T1000 (cell line): ENCODE results near the gene UNC79.
"Not testable (repeated sequence)": the region's sequence is repeated elsewhere in the genome, so short reads cannot be mapped to it uniquely, and the experiment has no call there.

ENCODE experiments used
- DNase-seq: peaks from one replicate; lab custom pipeline; 2025; ENCODE audit warnings: mixed read lengths; lab: John Stamatoyannopoulos, UW

Gene UNC79

DNA sequence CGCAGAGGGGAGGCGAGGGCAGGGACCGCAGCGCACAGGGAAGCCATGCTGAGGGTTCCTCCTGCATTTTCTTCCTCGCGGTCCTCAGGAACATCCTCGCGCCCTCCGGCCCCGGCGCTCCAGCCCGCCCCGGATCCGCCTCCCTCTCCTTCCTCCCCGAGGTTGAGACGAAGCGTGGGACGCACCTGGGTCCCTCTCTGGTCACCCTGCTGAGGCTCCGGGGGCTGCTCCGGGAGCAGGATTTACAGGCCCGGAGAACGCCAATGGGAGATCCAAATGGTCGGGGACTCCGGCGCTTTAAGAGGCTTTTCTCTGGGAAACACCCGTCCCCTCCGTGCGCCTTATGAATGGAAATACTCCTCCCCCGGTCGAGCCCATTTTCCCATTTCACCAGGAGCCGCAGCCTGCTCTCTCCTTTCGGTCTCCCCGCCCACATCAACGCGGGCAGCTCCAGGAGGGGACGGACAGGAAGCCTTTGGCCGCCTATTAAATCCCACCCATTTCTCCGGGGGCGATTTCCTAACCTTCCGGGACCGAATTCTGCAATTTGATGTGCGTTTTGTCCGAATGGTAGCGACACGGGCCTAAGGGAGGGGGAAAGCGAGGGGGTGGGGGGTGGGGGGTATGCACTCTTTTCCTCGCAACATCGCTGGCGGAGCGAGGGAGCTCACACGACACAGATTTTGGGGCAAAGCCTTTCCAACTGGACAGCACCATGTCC lies at the start of gene UNC79:
Gene UNC79, plus strand, starts transcription at position 625 of the 721 bp plus-strand sequence. Its CDS starts 91 bp downstream, at position 716.
- DNase-seq = no peak

DNA sequence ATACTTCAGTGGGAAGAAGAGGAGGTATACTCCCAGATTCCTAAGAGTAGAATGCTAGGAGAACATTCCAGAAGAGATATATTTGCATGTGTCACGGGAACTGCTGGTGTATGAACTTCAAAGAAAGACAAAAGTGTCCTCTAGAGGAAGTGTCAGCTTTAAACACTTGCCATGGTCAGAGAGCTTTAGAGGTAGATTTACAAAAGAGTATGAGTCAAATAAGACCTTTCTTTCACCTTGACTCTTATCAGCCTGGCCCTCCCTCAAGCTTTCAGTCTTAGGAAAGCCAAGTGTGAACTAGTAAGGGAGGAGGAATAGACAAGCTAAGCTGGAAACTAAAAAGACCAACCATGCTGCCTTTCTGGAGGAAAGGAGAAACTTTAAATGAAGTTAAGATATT lies 49.1 kb upstream of the UNC79 start:
- DNase-seq = no peak

DNA sequence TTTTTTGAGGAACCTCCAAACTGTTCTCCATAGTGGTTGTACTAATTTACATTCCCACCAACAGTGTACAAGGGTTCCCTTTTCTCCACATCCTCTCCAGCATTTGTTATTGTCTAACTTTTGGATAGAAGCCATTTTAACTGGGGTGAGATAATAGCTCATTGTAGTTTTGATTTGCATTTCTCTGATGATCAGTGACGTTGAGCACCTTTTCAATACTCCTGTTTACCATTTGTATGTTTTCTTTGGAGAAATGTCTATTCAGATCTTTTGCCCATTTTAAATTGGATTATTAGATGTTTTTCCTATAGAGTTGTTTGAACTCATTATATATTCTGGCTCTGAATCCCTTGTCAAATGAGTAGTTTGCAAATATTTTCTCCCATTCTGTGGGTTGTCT lies 46.5 kb upstream of the UNC79 start:
- DNase-seq = not testable (repeated sequence)

DNA sequence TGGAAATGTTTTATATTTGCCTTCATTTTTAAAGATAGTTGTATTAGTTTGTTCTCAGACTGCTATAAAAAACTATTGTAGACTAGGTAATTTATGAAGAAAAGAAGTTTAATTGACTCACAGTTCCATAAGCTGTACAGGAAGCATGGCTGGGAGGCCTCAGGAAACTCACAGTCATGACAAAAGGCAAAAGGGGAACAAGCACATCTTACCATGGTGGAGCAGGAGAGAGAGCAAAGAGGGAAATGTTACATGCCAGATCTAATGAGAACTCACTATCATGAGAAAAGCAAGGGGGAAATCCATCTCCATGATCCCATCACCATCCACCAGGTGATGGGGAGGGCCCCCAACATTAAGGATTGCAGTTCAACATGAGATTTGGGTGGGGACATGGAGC lies 35.5 kb upstream of the UNC79 start:
- no peak for DNase-seq

DNA sequence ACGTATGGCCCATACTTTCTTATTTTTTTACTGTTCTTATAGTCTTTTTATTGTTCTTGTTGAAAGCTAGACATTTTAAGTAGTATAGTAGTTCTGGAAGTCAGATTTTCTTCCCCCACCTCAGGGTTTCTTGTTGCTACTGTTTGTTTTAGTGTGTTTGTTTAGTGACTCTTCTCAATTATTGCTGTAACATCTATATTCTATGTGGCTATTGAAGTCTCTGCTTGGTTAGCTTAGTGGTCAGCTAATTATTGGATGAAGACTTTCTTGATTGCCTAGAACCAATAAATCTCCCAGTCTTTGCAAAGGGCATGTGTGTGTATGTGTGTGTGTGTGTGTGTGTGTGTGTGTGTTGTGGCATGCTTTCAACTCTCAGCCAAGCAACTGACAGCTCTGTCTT lies 34.3 kb upstream of the UNC79 start:
- DNase-seq = no peak

DNA sequence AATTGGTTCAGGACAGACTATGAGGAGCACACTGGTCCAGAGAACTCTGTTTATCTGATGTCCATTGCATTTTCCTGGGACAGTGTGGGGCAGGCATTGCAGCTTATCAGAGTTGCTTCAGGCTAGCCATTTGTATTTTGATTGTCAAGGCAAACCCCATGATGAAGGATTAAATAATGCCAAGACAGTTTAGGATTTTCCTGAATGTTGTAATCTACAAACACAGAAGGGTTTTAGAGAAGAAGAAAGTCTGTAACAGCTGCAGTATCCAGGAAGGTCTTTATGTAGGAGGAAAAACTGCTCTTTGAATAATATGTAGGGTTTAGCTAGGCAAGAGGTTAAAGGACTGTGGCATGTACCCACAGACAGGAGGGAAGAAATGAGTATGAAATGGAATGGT lies 32.2 kb upstream of the UNC79 start:
- DNase-seq = no peak

DNA sequence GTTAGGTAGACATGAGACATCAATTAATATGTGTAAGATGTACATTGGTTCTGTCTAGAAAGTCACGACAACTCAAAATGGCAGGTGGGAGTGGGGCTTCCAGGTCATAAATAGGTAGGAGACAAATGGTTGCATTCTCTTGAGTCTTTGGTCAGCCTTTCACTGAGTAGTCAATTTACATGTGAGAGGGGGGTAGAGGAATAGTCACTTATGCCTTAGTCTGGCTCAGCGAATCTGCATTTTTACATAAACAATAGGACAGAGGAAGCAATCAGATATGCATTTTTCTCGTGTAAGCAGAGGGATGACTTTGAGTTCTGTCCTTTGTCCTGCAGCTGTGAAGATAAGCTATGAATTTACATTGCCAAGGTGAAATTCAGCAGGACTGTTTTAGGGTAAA lies 27.8 kb upstream of the UNC79 start:
- no peak for DNase-seq

DNA sequence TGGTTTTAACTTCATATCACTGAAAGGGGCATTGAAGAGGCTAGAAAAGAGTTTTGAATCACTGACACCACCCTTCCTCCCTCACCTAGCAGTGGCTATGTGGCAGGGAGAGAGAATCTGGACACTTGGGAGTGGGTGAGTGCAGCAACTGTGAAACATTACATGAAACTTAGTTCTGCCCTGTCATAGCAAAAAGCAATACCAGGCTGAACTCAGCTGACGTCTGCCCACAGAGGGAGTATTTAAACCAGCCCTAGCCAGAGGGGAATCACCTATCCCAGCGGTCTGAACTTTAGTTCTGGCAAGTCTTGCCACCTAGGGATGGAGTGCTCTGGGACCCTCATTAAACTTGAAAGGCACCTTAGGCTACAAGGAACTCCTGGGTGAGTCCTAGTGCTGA lies 20.7 kb upstream of the UNC79 start:
- no peak for DNase-seq

DNA sequence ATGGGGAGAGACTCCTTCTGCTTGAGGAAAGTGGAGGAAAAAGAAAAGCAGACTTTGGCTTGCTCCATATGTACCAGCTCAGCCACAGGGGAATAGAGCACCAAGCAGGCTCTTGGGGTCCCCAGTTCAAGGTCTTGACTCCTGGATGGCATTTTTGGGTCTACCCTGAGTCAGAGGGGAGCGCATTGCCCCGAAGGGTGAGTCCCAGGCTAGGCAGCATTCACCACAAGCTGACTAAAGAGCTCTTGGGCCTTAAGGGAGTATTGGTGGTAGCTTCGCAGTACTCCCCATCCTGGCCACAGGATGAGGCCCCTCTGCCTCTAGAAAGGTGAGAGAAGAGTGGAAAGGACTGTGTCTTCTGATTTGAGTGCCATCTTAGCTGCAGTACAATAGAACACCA lies 19.8 kb upstream of the UNC79 start:
- DNase-seq = no peak

DNA sequence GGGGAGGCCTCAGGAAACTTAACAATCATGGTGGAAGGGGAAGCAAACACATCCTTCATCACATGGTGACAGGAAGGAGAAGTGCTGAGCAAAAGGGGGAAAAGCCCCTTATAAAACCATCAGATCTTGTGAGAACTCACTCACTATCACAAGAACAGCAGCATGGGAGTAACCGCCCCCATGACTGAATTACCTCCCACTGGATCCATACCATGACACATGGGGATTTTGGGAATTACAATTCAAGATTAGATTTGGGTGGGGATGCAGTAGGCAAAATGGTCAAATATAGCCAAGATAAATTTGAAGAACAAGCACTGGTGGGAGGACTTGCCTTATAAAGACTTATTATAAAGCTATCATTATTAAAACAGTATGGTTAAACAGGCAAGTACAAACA lies 5.6 kb upstream of the UNC79 start:
- DNase-seq = not testable (repeated sequence)

DNA sequence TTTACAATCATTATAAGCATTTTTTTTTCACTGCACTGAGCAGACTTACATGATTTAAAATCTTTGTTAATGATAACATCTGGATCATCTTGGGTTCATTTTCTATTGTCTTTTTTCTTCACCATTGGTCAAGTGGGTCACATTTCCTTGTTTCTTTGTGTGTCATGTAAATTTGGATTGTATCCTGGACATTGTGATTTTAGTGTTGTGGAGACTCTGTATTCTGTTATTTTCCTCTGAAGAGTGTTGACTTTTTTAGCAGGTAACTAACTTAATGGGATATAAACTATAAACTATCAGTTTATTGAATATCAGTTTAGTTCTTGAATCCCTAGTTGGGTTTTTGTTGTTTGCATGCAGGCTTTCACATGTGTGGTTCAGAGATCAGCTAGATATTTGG lies 4.0 kb upstream of the UNC79 start:
- no peak for DNase-seq

DNA sequence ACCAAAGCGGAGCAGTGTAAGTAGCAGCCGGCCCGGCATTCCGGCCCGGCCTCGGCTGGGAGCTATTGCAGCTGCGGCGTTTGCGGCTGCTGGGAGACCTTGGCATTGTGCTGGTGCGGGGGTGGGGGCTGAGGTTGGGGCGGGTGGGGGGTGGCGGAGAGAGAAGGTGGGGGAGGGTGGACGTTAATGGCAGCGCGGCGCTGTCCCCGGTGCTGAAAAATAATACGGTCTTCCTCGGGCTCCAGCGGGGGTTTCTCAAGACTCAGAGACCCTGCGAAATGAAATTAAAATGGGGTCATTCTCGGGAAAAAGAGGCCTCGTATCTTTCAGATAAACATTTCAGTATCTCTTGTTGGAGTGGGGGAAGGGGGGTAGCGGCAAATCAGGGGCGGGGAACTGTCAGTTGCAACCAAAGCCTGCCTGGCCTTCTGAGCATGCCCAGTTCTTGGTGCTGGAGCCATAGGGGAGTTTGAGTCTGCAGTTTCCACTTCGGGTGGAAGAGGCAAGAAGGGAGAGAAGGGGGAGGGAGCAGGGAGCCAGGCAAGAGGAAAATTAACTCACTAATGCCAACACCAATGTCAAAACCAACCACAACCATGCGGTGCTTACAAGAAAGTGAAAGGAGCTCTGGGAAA lies 414 bp downstream of the UNC79 start:
- no peak for DNase-seq

DNA sequence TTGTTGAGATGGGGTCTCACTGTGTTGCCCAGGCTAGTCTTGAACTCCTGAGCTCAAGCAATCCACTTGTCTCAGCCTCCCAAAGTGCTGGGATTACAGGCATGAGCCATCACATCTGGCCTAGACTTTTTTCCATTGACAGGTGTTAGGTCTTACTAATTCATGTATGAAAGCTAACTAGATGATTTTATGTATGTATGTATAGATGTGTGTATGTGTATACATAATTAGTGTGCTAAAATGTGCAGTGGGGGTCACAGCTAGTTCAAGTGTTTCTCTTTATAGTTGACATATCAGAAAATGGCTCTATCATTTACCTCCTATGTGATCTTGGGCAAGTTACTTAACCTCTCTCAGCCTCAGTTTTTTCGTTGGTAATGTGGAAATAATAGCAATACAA lies 23.5 kb downstream of the UNC79 start:
- no peak for DNase-seq

DNA sequence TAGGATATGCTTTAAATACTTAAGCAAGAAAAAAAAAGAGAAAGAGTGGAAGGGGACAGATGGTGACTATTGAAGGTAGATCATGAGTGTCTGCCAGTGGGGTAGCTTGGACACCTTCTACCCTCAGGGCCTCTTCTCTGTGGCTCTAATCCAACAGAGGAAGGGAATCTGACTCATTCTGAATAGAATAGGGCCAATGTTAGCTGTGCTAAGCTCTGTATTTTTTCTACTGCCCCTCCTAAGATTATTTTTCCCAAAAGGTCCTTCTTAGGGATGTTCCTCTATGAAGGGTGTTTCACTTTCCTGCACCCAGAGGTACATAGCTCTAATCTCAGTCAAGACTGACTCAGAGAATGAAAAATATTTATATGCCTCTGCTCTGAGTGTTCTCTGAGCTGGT lies 25.6 kb downstream of the UNC79 start:
- no peak for DNase-seq

DNA sequence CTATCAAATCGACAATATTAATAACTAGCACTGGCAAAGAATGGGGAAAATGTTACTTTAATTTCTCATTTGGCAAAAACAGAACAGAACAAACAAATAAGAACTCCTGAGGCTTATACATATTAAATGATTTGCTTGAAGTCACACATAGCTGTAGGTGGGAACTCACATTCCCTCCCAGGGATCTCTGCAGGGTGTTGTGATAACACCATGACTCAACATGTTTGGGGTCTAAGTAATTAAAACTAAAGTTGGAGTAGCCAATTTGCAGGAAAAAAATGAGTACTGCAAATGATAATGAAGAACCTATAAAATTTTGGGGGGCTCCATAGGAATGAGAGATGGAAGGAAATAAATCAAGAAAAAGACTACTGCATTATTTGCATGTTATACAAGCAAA lies 27.5 kb downstream of the UNC79 start:
- DNase-seq = no peak

DNA sequence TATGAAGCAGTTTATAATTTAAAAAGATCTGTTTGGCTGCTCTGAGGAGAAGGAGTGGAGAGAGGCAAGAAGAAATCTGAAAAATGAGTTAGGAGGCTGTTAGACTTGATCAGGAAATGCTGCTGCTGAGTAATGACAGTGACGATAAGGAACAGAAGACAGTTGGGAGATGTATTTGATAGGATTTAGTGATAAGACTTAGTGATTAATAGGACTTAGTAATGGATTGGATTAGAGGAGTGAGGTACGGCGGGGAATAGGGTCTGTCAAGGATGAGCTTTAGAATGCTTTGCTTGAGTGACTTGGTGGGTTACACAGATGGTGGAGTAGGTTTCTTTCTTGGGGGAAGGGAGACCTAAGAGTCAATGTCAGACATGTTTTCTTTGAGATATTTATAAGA lies 31.7 kb downstream of the UNC79 start:
- DNase-seq = no peak

DNA sequence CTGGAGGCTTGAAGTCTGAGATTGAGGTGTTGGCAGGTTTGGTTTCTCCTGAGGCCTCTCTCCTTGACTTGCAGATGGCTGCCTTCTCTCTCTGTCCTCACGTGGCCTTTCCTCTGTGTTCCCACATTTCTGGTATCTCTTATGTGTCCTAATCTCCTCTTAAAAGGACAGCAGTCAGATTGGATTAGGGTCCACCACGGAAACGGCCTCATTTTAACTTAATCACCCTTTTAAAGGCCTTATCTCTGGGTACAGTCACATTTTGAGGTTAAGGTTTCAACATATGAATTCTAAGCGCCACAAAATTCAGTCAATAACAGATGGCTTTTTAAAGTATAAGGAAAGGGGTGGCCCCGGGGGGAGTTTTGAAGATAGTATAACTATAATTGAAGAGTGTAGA lies 33.5 kb downstream of the UNC79 start:
- no peak for DNase-seq

DNA sequence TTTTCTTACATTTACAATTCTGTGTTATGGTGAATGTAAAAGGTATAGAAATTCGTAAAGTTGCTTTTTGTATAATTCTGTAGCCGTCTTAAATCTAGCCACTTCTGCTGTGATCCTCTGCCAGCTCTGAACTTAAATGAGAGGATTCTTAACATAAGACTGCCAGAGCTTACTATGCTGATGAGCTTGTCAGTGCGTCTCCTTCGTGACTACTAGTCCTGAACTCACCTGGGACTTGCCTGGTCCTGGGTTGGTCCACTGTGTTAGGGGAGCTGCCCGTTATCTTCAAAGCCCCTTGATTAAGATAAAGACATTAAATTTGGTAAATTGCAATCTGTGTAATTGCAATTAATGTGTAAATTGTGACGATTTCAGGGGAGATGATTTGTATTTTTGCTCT lies 44.7 kb downstream of the UNC79 start:
- DNase-seq = no peak

DNA sequence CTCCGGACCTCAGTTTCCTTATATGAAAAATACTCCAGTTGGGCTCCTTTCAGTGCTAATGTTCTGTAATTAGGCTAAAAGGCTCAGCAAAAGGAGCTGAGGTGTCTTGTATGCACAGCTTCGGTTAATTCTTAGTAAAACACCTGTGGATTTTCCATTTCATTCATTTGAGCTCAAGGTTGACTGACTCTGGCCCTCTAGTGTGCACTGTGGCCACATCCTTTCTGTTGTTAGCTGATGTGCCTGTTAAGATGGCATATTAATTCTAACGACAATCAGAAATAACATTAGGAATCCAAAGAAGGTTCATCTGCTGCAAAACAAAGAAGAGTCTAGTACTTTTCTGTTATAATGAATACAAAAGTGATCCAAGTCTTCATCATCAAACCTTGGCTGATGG lies 45.6 kb downstream of the UNC79 start:
- no peak for DNase-seq

DNA sequence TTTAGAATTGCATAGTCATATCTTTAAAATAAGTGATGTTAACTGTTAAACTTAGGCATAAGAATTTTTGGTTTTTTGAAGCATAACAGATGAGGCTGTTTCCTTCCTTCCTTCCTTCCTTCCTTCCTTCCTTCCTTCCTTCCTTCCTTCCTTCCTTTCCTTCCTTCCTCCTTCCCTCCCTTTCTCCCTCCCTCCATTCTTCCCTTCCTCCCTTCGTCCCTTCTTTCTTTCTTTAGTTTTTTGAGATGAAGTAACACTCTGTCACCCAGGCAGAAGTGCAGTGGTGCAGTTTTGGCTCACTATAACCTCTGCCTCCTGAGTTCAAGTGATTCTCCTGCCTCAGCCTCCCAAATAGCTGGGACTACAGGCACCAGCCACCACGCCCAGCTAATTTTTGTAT lies 48.3 kb downstream of the UNC79 start:
- DNase-seq = not testable (repeated sequence)

DNA sequence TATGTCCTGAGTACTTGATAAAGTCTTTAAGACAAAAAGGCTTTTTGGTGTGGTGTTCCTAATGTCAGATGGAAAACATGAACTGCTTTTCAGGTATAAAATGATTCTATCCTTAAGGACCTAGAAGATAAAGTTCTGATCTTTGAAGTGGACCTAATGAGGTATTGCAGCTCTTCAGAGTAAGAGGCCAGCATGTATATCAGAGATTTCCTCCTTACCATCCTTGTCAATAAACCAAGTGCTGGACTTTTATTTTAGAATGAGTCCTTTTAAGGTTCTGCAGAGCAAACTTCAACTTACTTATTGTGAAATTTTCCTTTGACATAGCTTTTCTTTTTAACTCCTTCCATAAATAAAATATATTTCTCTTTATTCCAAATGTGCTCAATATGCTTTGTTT lies 50.1 kb downstream of the UNC79 start:
- DNase-seq = no peak

DNA sequence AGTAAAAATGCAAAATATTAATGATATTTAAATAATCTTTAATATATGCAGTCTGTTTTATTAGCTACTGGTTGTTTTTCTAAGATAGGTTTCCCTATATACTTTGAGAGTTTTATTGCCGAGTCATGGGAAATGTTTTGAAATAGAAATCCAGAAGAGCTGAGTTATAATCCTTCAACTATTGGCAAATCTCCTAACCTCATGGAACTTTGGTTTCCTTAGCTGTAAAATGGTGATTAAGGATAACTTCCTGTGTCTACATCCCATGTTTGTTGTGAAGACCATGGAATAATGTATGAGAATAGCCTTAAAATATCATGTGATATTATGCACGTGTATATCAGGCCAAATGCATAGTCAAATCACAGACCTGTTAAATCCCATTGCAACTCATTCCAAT lies 51.0 kb downstream of the UNC79 start:
- DNase-seq = no peak

DNA sequence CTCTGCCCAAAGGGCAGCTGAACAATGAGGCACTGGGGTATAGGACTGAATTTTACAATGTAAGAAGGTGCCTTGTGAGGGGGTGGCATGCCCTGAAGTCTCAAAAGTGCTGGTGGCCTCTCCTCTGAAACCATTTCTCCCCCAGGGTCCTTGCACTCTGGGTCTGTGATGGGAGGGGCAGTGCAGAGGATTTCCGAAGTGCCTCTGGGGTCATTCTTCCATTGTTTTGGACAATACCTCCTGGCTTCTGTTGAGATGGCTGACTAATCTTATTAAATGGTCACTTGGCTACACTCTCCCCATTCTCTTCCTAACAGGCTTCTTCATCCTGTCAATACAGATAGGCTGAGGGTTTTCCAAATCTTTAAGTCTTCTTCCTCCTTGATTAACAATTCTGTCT lies 59.3 kb downstream of the UNC79 start:
- no peak for DNase-seq

DNA sequence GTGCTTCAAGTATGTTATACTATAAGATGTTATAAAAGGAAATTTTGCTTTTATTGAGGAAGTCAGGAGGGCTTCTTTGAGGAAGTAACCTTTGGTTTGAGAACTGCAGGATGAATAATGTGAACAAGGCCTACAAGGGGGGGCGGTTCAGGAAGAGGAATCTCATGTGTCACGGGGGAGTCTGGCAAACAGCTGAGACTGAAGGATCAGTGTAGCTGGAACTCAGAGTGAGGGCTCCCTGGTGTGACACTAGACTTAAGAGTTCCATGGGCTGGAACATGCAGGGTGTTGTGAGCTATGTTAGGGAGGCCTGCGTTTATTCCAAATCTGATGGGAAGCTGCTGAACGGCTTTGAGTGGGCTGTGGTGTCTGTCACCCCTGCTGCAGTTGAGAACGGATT lies 62.3 kb downstream of the UNC79 start:
- DNase-seq = no peak
